Measurements from ENCODE around the gene NOC4L. TPM values are rescaled to one million over a fixed set of nuclear protein-coding genes. Genes with fewer than 3 reads are reported as not detected.

The NOC4L gene
- total and polyA plus RNA-seq, 2 of the 4 experiments (the other 2 are of a cell fraction): 5.2 to 13.4 TPM

DNA sequence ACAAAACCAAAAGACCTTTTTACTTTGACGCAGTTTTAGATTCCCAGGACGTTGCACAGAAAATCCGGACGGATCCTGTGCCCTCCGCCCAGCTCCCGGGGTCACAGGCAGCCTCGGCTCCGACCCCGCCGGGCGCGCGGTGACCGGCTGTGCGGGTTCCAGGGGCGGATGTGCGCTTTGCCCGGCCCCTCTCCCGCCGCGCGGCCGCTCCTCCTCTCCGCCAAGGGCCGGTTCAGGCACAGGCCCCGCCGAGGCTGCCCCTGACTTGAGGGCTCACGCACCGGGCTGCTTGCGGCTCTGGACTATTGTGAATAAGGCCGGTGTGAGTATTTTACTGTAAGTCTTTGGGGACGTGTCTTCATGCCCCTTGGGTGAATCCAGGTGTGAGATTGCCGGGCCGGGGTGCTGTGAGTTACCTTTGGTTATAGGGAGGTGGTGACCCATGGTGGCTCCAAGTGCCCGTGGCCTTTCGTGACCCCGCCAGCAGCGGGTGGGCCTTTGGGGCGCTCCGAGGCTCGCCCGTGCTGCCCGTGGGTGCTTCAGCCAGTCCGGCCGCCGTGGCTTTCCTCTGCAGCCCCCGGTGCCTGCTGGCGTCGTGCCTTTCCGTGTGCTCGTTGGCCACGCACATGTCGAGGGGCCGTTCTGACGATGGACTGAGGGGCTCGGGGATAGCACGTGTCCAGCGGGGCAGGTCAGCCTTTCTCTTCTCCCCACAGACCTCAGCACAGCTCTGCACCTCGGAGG is 45.9 kb downstream of the NOC4L start:
- dilution Hi-C loops (cut with HindIII; ENCODE audit: low sequenced_read_pairs, unreplicated experiment) (no loop called here), intact Hi-C loops (cut with micrococcal nuclease) (no loop called here), in situ Hi-C loops (cut with MboI; ENCODE audit: low sequenced_read_pairs) (no loop called here)
- BruUV-seq (replicated peaks): no TSS peak
- Histone ChIP-seq H2BK5ac (ENCODE audit: low read depth, low read length, poor library complexity, severe bottlenecking) (no peak overlapping the region), H4K5ac (ENCODE audit: low read depth, low read length) (peak overlapping the region; percentile 10; the same call in 1 of the 2 replicates), H3K56ac (ENCODE audit: extremely low read depth, insufficient read depth, low read length) (no peak overlapping the region), H2AK9ac (replicated peaks; ENCODE audit: low read depth, low read length, poor library complexity) (peak overlapping the region; percentile 73), H3K27ac (ENCODE audit: insufficient read depth, low read length) (no peak overlapping the region; the same call in 1 of the 2 replicates), H3K79me1 (ENCODE audit: low read depth in 1 of 2, low read length in 2 of 2) (no peaks in the 10 kb centered on the region), H3K27me3 (ENCODE audit: control insufficient read depth, insufficient read depth, low read length) (peaks cover 12% of the 10 kb centered on the region; the same call in 1 of the 2 replicates), H3K36me3 (ENCODE audit: control insufficient read depth, insufficient read depth, low read length) (no peaks in the 10 kb centered on the region), H3K9me1 (ENCODE audit: insufficient read depth, low read length) (no peaks in the 10 kb centered on the region), H2BK120ac (ENCODE audit: low read depth, low read length) (no peak overlapping the region), H3K23ac (ENCODE audit: low read depth, low read length) (no peak overlapping the region), H3K9me3 (ENCODE audit: control insufficient read depth, insufficient read depth, low read length) (peaks cover 12% of the 10 kb centered on the region), H2BK20ac (ENCODE audit: low read depth, low read length) (no peak overlapping the region), H3K14ac (replicated peaks; ENCODE audit: low read depth, low read length) (no peak overlapping the region), H3K4me1 (ENCODE audit: control insufficient read depth, insufficient read depth, low read length) (peaks cover 5% of the 10 kb centered on the region; the same call in 1 of the 2 replicates), H2AK5ac (ENCODE audit: low read depth, low read length) (no peak overlapping the region), H4K8ac (ENCODE audit: low read depth in 2 of 2, low read length in 2 of 2) (peak overlapping the region; percentile 81 to 87; a peak in 3 of 4 replicates), H4K91ac (ENCODE audit: insufficient read depth, low read depth, low read length) (no peak overlapping the region), H4K20me1 (ENCODE audit: insufficient read depth, low read length) (no peaks in the 10 kb centered on the region; the same call in 1 of the 2 replicates), H2BK15ac (ENCODE audit: low read depth, low read length) (no peak overlapping the region), H3K4me2 (ENCODE audit: low read depth, low read length) (peak overlapping the region; percentile 77), H3K18ac (ENCODE audit: low read depth, low read length) (no peak overlapping the region; the same call in 1 of the 2 replicates), H3K4me3 (ENCODE audit: insufficient read depth, low read depth, low read length) (peak overlapping the region; percentile 55), H3K9ac (ENCODE audit: low read depth, low read length) (peak overlapping the region; percentile 51), H3K4ac (ENCODE audit: low read depth, low read length) (peak overlapping the region; percentile 32; the same call in 1 of the 2 replicates), H2AFZ (replicated peaks; ENCODE audit: low read length, poor library complexity) (peak overlapping the region; percentile 91)
- ChIA-PET CTCF (no interaction called here), POLR2A (ENCODE audit: unreplicated experiment) (no interaction called here)
- WGBS, 2 experiments (ENCODE audit: extremely low coverage in 2 of 2, insufficient read length in 1 of 2): 90% methylated on average over 16 of the region's 59 CpGs; no CpG with 5 or more reads in 1 of the 2 experiments
- peak; percentile 34 for ATAC-seq (ENCODE audit: low read depth)
- no peak for DNase-seq
- TF ChIP-seq CHD1 (IDR thresholded peaks at IDR 0.05; ENCODE audit: low read depth, low read length) (no peak), POLR2A (IDR thresholded peaks at IDR 0.05; ENCODE audit: low read depth, low read length) (no peak), RAD21 (IDR thresholded peaks at IDR 0.05; ENCODE audit: low read length) (no peak), CEBPB (IDR thresholded peaks at IDR 0.05; ENCODE audit: low read depth, low read length) (no peak), MAFK (IDR thresholded peaks at IDR 0.05; ENCODE audit: low read depth, low read length) (no peak), MAZ (IDR thresholded peaks at IDR 0.05; ENCODE audit: borderline replicate concordance, low read depth, low read length) (no peak), RCOR1 (IDR thresholded peaks at IDR 0.05; ENCODE audit: insufficient replicate concordance, low read length) (no peak), MXI1 (IDR thresholded peaks at IDR 0.05; ENCODE audit: borderline replicate concordance, low read depth, low read length) (no peak), FOS (IDR thresholded peaks at IDR 0.05; ENCODE audit: low read depth, low read length) (no peak), BHLHE40 (IDR thresholded peaks at IDR 0.05; ENCODE audit: low read depth, low read length) (no peak), RFX5 (IDR thresholded peaks at IDR 0.05; ENCODE audit: low read depth, low read length) (no peak), NFE2L2 (IDR thresholded peaks at IDR 0.05; ENCODE audit: low read depth, low read length) (no peak), SMC3 (IDR thresholded peaks at IDR 0.05; ENCODE audit: low read depth, low read length) (no peak)
- TF ChIP-seq, protein P1, sequence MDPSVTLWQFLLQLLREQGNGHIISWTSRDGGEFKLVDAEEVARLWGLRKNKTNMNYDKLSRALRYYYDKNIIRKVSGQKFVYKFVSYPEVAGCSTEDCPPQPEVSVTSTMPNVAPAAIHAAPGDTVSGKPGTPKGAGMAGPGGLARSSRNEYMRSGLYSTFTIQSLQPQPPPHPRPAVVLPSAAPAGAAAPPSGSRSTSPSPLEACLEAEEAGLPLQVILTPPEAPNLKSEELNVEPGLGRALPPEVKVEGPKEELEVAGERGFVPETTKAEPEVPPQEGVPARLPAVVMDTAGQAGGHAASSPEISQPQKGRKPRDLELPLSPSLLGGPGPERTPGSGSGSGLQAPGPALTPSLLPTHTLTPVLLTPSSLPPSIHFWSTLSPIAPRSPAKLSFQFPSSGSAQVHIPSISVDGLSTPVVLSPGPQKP (IDR thresholded peaks at IDR 0.05; ENCODE audit: borderline replicate concordance, low read depth, low read length): no peak
- TF ChIP-seq, protein P2, sequence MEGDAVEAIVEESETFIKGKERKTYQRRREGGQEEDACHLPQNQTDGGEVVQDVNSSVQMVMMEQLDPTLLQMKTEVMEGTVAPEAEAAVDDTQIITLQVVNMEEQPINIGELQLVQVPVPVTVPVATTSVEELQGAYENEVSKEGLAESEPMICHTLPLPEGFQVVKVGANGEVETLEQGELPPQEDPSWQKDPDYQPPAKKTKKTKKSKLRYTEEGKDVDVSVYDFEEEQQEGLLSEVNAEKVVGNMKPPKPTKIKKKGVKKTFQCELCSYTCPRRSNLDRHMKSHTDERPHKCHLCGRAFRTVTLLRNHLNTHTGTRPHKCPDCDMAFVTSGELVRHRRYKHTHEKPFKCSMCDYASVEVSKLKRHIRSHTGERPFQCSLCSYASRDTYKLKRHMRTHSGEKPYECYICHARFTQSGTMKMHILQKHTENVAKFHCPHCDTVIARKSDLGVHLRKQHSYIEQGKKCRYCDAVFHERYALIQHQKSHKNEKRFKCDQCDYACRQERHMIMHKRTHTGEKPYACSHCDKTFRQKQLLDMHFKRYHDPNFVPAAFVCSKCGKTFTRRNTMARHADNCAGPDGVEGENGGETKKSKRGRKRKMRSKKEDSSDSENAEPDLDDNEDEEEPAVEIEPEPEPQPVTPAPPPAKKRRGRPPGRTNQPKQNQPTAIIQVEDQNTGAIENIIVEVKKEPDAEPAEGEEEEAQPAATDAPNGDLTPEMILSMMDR (conservative IDR thresholded peaks at IDR 0.05; ENCODE audit: low read depth, low read length): no peak
